ENCODE measurements around the gene PGLYRP2.
A peak's percentile ranks its signal among the peaks of the same experiment; 100 is the strongest.

The PGLYRP2 gene

GRCh38 chr19:15450528-15450890 is 28.8 kb downstream of the PGLYRP2 start:
- Histone ChIP-seq H3K4me1 (ENCODE audit: insufficient read depth, low read length) (peaks cover 14% of the 10 kb centered on the region), H3K4me3 (ENCODE audit: low read depth in 1 of 2, low read length in 2 of 2) (peak overlapping the region in 1 of 2 experiments; percentile 54; a peak in 1 of 4 replicates), H3K36me3 (ENCODE audit: insufficient read depth, low read length) (peaks cover 33% of the 10 kb centered on the region), H3K4me2 (ENCODE audit: insufficient read depth, low read length) (peak overlapping the region; percentile 75; the same call in 1 of the 2 replicates), H4K20me1 (ENCODE audit: insufficient read depth, low read length) (peaks cover 4% of the 10 kb centered on the region; the same call in 1 of the 2 replicates), H3K9me3 (ENCODE audit: insufficient read depth, low read length, severe bottlenecking) (no peaks in the 10 kb centered on the region), H3K27ac (ENCODE audit: low read length) (0 out of 2 replicates have a peak overlapping the region, but pooled peaks have one; percentile 30), H3K9ac (ENCODE audit: low read depth, low read length) (no peak overlapping the region), H3K79me2 (ENCODE audit: insufficient read depth, low read length) (no peaks in the 10 kb centered on the region), H2AFZ (ENCODE audit: low read depth, low read length) (0 out of 2 replicates have a peak overlapping the region, but pooled peaks have one; percentile 79), H3K27me3 (ENCODE audit: insufficient read depth, low read length, poor library complexity) (no peaks in the 10 kb centered on the region)
- DNase-seq (no peak), ATAC-seq (ENCODE audit: insufficient read depth, low read depth) (no peak)
- TF ChIP-seq, protein P1, sequence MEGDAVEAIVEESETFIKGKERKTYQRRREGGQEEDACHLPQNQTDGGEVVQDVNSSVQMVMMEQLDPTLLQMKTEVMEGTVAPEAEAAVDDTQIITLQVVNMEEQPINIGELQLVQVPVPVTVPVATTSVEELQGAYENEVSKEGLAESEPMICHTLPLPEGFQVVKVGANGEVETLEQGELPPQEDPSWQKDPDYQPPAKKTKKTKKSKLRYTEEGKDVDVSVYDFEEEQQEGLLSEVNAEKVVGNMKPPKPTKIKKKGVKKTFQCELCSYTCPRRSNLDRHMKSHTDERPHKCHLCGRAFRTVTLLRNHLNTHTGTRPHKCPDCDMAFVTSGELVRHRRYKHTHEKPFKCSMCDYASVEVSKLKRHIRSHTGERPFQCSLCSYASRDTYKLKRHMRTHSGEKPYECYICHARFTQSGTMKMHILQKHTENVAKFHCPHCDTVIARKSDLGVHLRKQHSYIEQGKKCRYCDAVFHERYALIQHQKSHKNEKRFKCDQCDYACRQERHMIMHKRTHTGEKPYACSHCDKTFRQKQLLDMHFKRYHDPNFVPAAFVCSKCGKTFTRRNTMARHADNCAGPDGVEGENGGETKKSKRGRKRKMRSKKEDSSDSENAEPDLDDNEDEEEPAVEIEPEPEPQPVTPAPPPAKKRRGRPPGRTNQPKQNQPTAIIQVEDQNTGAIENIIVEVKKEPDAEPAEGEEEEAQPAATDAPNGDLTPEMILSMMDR (IDR thresholded peaks at IDR 0.05; ENCODE audit: borderline replicate concordance, extremely low read depth, low read length, poor library complexity, severe bottlenecking): no peak
- TF ChIP-seq EZH2 (IDR thresholded peaks at IDR 0.05; ENCODE audit: borderline replicate concordance, low read depth, low read length, severe bottlenecking): no peak

DNA sequence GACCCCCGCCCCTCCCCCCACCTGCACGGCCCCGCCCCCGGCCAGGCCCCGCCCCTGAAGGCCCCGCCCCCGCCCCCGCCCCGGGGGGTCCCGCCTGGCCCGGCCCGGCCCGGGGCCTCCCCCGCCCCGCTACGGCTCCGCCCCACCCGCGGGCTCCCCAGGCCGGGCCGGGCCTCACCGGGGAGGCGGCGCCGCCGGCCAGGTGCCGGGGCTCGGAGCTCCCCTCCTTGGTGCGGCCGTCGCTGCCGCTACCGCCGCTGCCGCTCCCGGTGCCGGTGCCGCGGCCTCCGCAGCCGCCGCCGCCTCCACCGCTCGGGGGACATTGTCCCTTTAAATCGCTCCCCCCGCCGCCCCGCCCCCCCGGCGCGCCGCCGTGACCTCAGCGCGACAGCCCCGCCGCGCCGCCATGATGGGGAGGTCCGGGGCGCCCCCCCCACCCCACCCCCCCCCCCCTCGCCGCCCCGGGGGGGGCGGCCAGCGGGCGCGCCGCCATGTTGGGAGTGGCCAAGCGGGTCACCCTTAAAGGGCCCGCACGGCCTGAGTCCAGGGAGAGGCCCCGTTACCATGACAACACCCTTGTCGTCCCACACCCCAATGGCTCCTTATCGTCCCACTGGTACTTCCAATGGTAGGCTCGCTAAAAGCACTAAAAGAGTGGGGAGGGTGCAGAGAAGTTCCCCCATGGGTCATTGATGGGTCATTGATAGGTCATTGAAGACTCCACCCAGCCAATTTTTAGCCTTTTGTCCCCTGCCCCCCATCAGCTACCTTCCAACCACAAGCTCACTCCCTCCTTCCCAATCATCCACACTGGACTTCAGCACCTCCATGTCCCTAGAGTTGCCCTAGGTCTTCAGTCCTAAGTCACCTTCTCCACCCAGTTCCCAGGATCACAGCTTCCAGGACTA is 29.4 kb downstream of the PGLYRP2 start, which contains the start of gene WIZ:
Gene WIZ (minus strand): TSS at position 337 of the 908 bp plus-strand sequence. CDS start 1,649 bp downstream, outside the sequence.
- peak within 1 kb of the TSS; percentile 79 for H2AFZ ChIP-seq (ENCODE audit: low read depth, low read length)
- H3K9ac ChIP-seq (ENCODE audit: low read depth, low read length): peak within 1 kb of the TSS; percentile 50
- H3K36me3 ChIP-seq (ENCODE audit: insufficient read depth, low read length): peaks cover 27% of the 10 kb centered on the region
- peak within 1 kb of the TSS; percentile 75 for H3K4me2 ChIP-seq (ENCODE audit: insufficient read depth, low read length)
- no peak for TF ChIP-seq EZH2 (IDR thresholded peaks at IDR 0.05; ENCODE audit: borderline replicate concordance, low read depth, low read length, severe bottlenecking)
- TF ChIP-seq, protein P1 (IDR thresholded peaks at IDR 0.05; ENCODE audit: borderline replicate concordance, extremely low read depth, low read length, poor library complexity, severe bottlenecking): no peak
- 0 out of 2 replicates have a peak within 1 kb of the TSS, but pooled peaks have one; percentile 30 for H3K27ac ChIP-seq (ENCODE audit: low read length)
- peak; percentile 70 for ATAC-seq (ENCODE audit: insufficient read depth, low read depth)
- peak; percentile 87 for DNase-seq
- no peaks in the 10 kb centered on the region for H3K9me3 ChIP-seq (ENCODE audit: insufficient read depth, low read length, severe bottlenecking)
- no peaks in the 10 kb centered on the region for H3K79me2 ChIP-seq (ENCODE audit: insufficient read depth, low read length)
- peak within 1 kb of the TSS in 1 of 2 experiments; percentile 56; a peak in 3 of 4 replicates for H3K4me3 ChIP-seq (ENCODE audit: low read depth in 1 of 2, low read length in 2 of 2)
- peaks cover 4% of the 10 kb centered on the region; the same call in 1 of the 2 replicates for H4K20me1 ChIP-seq (ENCODE audit: insufficient read depth, low read length)
- peaks cover 14% of the 10 kb centered on the region for H3K4me1 ChIP-seq (ENCODE audit: insufficient read depth, low read length)
- no peaks in the 10 kb centered on the region for H3K27me3 ChIP-seq (ENCODE audit: insufficient read depth, low read length, poor library complexity)

- ATAC-seq (ENCODE audit: insufficient read depth, low read depth) (0 out of 3 replicates have a peak, but pooled peaks have one; percentile 3), DNase-seq (peak; percentile 17)
Observed at GRCh38 chr19:15448778-15449619, 30.3 kb downstream of the PGLYRP2 start.

More at GRCh38 chr19:15448778-15449619, 30.3 kb downstream of the PGLYRP2 start:
- H3K4me3 ChIP-seq (ENCODE audit: low read depth in 1 of 2, low read length in 2 of 2): peak overlapping the region in 1 of 2 experiments; percentile 56; a peak in 3 of 4 replicates
- no peaks in the 10 kb centered on the region for H3K79me2 ChIP-seq (ENCODE audit: insufficient read depth, low read length)
- peaks cover 18% of the 10 kb centered on the region for H3K36me3 ChIP-seq (ENCODE audit: insufficient read depth, low read length)
- H4K20me1 ChIP-seq (ENCODE audit: insufficient read depth, low read length): no peaks in the 10 kb centered on the region; the same call in 1 of the 2 replicates
- H3K4me2 ChIP-seq (ENCODE audit: insufficient read depth, low read length): peak overlapping the region; percentile 75
- TF ChIP-seq EZH2 (IDR thresholded peaks at IDR 0.05; ENCODE audit: borderline replicate concordance, low read depth, low read length, severe bottlenecking): no peak
- TF ChIP-seq, protein P1 (IDR thresholded peaks at IDR 0.05; ENCODE audit: borderline replicate concordance, extremely low read depth, low read length, poor library complexity, severe bottlenecking): peak; percentile 2
- peaks cover 14% of the 10 kb centered on the region for H3K4me1 ChIP-seq (ENCODE audit: insufficient read depth, low read length)
- no peaks in the 10 kb centered on the region for H3K27me3 ChIP-seq (ENCODE audit: insufficient read depth, low read length, poor library complexity)
- H3K9me3 ChIP-seq (ENCODE audit: insufficient read depth, low read length, severe bottlenecking): no peaks in the 10 kb centered on the region
- H3K27ac ChIP-seq (ENCODE audit: low read length): no peak overlapping the region
- H3K9ac ChIP-seq (ENCODE audit: low read depth, low read length): peak overlapping the region; percentile 50
- H2AFZ ChIP-seq (ENCODE audit: low read depth, low read length): peak overlapping the region; percentile 48
